Endothelial cell of umbilical vein (primary cell): ENCODE results near the gene HTR2B. TPM values are rescaled to one million over a fixed set of nuclear protein-coding genes. Genes with fewer than 3 reads are reported as not detected.

Source experiments
- BruUV-seq: library from RNA; stranded (reverse); fragments of 400-500 nt; replicated peaks from 2 replicates; lab custom pipeline; 2021; lab: Mats Ljungman, UMichigan
- CTCF ChIA-PET: fragments of 300-600, 350-600 bp; sonication (Branson Sonifier 250); formaldehyde crosslinking; loops from one replicate; lab custom pipeline; 2021; ENCODE audit warnings: antibody characterized with exemption, inconsistent platforms; lab: Charles Lee
- POLR2A ChIA-PET: fragments of 300-600, 350-600 bp; sonication (Branson Sonifier 250); formaldehyde crosslinking; loops from one replicate; lab custom pipeline; 2021; ENCODE audit warnings: antibody characterized with exemption, inconsistent platforms; lab: Charles Lee
- DNase-seq: peaks from one replicate; pipeline ENCODE4 v3.0.0-alpha.2; 2011; ENCODE audit warnings: low read depth, low spot score
- FAIRE-seq: peaks from 2 replicates; lab custom pipeline; 2011; peaks lifted over from hg19 to GRCh38; lab: Jason Lieb, UNC
- H2AFZ ChIP-seq: 2 replicates; pipeline ENCODE4 v1.6.0; 2012; ENCODE audit warnings: low read depth, low read length, control low read depth, inconsistent platforms
- H3K27ac ChIP-seq: 2 replicates; pipeline ENCODE4 v1.5.1; 2011; ENCODE audit warnings: low read depth, mild to moderate bottlenecking, control low read depth, low read length, moderate library complexity; ENCODE audit not compliant: insufficient read depth
- H3K27me3 ChIP-seq, 2 experiments: 2 replicates each; pipeline versions ENCODE4 v1.6.0 to v1.6.1; 2011; ENCODE audit warnings: low read length in 2 of 2, mixed read lengths in 1 of 2; ENCODE audit not compliant: control insufficient read depth in 2 of 2, insufficient read depth in 2 of 2
- H3K36me3 ChIP-seq, 2 experiments: 2 replicates in 1 of 2; 3 replicates in 1 of 2; pipeline ENCODE4 v1.5.1; 2011; ENCODE audit warnings: low read length in 2 of 2, mild to moderate bottlenecking in 1 of 2, moderate library complexity in 1 of 2; ENCODE audit not compliant: control insufficient read depth in 2 of 2, insufficient read depth in 2 of 2; ENCODE audit errors: extremely low read depth in 1 of 2
- H3K4me1 ChIP-seq: 3 replicates; pipeline ENCODE4 v1.5.1; 2011; ENCODE audit warnings: mild to moderate bottlenecking, low read length; ENCODE audit not compliant: control insufficient read depth, insufficient read depth; ENCODE audit errors: extremely low read depth
- H3K4me2 ChIP-seq: 2 replicates; pipeline ENCODE4 v1.6.1; 2011; ENCODE audit warnings: low read length, control low read depth, mixed read lengths; ENCODE audit not compliant: insufficient read depth
- H3K4me3 ChIP-seq, 3 experiments: fragments of 200-600 bp in 1 of 3; sonication (generic), shearing (Covaris generic) in 1 of 3; replicated peaks in 1 of 3; 2 replicates each; pipeline ENCODE4 v1.5.1; 2011 to 2016; ENCODE audit warnings: control low read depth in 3 of 3, low read length in 3 of 3, mild to moderate bottlenecking in 2 of 3, inconsistent platforms in 1 of 3, low read depth in 1 of 3, moderate library complexity in 1 of 3; ENCODE audit not compliant: insufficient read depth in 1 of 3
- H3K79me2 ChIP-seq: 2 replicates; pipeline ENCODE4 v1.6.0; 2012; ENCODE audit warnings: low read length, inconsistent platforms; ENCODE audit not compliant: control insufficient read depth, insufficient read depth
- H3K9ac ChIP-seq: replicated peaks from 2 replicates; pipeline ENCODE3; 2011; ENCODE audit warnings: low read length, control low read depth; ENCODE audit not compliant: insufficient read depth; ENCODE audit errors: extremely low read depth
- H3K9me1 ChIP-seq: replicated peaks from 3 replicates; pipeline ENCODE4 v1.6.0; 2011; ENCODE audit warnings: mild to moderate bottlenecking, low read length; ENCODE audit not compliant: control insufficient read depth, insufficient read depth; ENCODE audit errors: extremely low read depth
- H3K9me3 ChIP-seq: replicated peaks from 2 replicates; pipeline ENCODE4 v1.5.1; 2012; ENCODE audit warnings: low read length, inconsistent platforms; ENCODE audit not compliant: control insufficient read depth, insufficient read depth
- H4K20me1 ChIP-seq: replicated peaks from 2 replicates; pipeline ENCODE3; 2011; ENCODE audit warnings: mild to moderate bottlenecking, low read length; ENCODE audit not compliant: control insufficient read depth, insufficient read depth; ENCODE audit errors: extremely low read depth
- EZH2 ChIP-seq: IDR thresholded peaks from 2 replicates; pipeline ENCODE4 v1.6.1; 2012; ENCODE audit warnings: borderline replicate concordance, low read depth, mild to moderate bottlenecking, moderate library complexity, low read length, inconsistent platforms; ENCODE audit not compliant: severe bottlenecking
- FOS ChIP-seq: IDR thresholded peaks from 2 replicates; pipeline ENCODE4 v1.6.1; 2011; ENCODE audit warnings: mild to moderate bottlenecking, low read length, moderate library complexity, borderline replicate concordance; ENCODE audit not compliant: insufficient read depth
- GATA2 ChIP-seq: IDR thresholded peaks from 2 replicates; pipeline ENCODE4 v1.7.0; 2011; ENCODE audit warnings: low read depth, mild to moderate bottlenecking, moderate library complexity, mixed read lengths, low read length; ENCODE audit not compliant: insufficient read length, insufficient read depth
- JUN ChIP-seq: IDR thresholded peaks from 2 replicates; pipeline ENCODE4 v1.6.1; 2011; ENCODE audit warnings: borderline replicate concordance, low read depth; ENCODE audit not compliant: insufficient read length, insufficient read depth
- MYC ChIP-seq: IDR thresholded peaks from one replicate; pipeline ENCODE4 v1.6.1; 2011; ENCODE audit warnings: mild to moderate bottlenecking, low read depth, low read length
- POLR2A ChIP-seq: IDR thresholded peaks from 2 replicates; pipeline ENCODE4 v1.6.1; 2012; ENCODE audit warnings: low read depth, mild to moderate bottlenecking, control low read depth, low read length
- POLR2AphosphoS5 ChIP-seq: IDR thresholded peaks from 2 replicates; pipeline ENCODE4 v1.6.1; 2012; ENCODE audit warnings: low read depth, mild to moderate bottlenecking, control low read depth, low read length, moderate library complexity; ENCODE audit not compliant: insufficient read depth
- dilution Hi-C: fragments of 300-500 bp; cut with MboI; formaldehyde crosslinking; loops from one replicate; pipeline ENCODE4 v1.15.0; 2019; ENCODE audit warnings: low sequenced_read_pairs; ENCODE audit not compliant: extremely low pct_ligation_motif_present
- intact Hi-C: fragments of 100-400 bp; cut with micrococcal nuclease; formaldehyde crosslinking; loops from one replicate; pipeline ENCODE4 v1.10.0; 2022
- polyA plus RNA-seq, 4 experiments: library from polyadenylated mRNA; depleted of rRNA in 3 of 4; stranded (reverse) in 3 of 4; unstranded in 1 of 4; fragments of >200 nt; gene quantifications; 2 replicates each; pipeline versions ENCODE4 v1.2.1 to v1.2.3, GENCODE V29; 2011 to 2012; ENCODE audit warnings: missing spikeins in 1 of 4
- total RNA-seq: library from RNA; stranded (reverse); gene quantifications from 2 replicates; pipeline ENCODE4 v1.2.3, GENCODE V29; 2021
- TF ChIP-seq, protein P1 (sequence below): IDR thresholded peaks from 2 replicates; pipeline ENCODE4 v1.6.1; 2011; ENCODE audit not compliant: insufficient read depth, insufficient read length
- TF ChIP-seq, protein P2 (sequence below), 2 donors: IDR thresholded peaks; 1 replicate in 1 of 2; 2 replicates in 1 of 2; pipeline ENCODE4 v1.5.1; 2011; ENCODE audit warnings: low read length in 2 of 2, mild to moderate bottlenecking in 2 of 2, moderate library complexity in 2 of 2, control low read depth in 1 of 2, inconsistent platforms in 1 of 2, low read depth in 1 of 2; ENCODE audit not compliant: insufficient read depth in 1 of 2; ENCODE audit errors: extremely low read depth in 1 of 2

HTR2B gene
- total and polyA plus RNA-seq, 2 donors (not counting 3 experiments of a cell fraction or from before 2014, with no cell fraction given): 0.88 to 0.93 TPM

DNA sequence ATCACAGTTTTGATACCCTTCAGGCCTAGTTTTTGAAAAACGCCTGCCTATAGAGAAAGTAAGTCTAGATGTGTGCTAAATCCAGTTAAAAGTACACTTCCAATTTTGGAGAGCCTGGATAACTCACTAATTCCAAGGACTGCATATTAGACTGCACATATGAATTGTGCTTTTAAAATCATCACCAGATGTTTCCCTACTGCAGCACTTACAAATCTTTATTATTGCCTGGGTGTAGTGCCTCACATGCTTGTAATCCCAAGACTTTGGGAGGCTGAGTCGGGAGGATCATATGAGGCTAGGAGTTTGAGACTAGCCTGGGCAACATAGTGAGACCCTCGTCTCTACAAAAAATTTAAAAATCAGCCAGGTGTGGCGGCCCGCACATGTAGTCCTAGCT lies 35.9 kb upstream of the HTR2B start:
- Histone ChIP-seq H3K9me3 (no peaks in the 10 kb centered on the region), H3K9ac (no peak overlapping the region), H4K20me1 (no peaks in the 10 kb centered on the region), H3K27ac (peak overlapping the region; percentile 86), H3K79me2 (no peaks in the 10 kb centered on the region), H2AFZ (no peak overlapping the region), H3K27me3 (no peaks in the 10 kb centered on the region), H3K9me1 (no peaks in the 10 kb centered on the region), H3K36me3 (peaks cover 3 to 5% of the 10 kb centered on the region in 2 experiments), H3K4me1 (peaks cover 38% of the 10 kb centered on the region), H3K4me3 (no peak overlapping the region), H3K4me2 (peak overlapping the region; percentile 22)
- TF ChIP-seq JUN (no peak), FOS (no peak)
- ChIA-PET POLR2A (no interaction called here), CTCF (interaction anchor here (1.2 to 4.2 kb wide), 4 partner anchors 25 to 57 kb away, joined by 3 to 20 read pairs (median 4); partner anchors contain the start of gene HTR2B)
- intact Hi-C loops: no loop called here
- dilution Hi-C loops: no loop called here
- no peak for FAIRE-seq
- no peak for DNase-seq
- no TSS peak for BruUV-seq

DNA sequence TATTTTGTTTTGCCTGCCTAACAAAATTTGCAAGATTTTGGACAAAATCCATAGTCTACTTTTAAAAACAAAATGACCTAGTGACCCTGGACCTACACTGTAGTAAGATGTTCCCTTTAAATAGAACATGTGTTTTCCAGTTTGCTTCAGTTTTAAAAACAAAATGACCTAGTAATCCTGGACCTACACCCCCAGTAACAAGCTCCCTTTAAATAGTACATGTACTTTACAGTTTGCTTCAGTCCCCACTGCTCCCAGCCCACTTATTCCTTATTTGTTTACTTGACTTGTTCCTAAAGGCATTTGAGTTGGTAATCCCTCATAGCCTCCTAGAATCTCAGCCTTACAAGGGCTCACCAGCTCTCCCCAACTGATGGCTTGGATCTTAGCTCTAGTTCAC lies 34.5 kb upstream of the HTR2B start:
- Histone ChIP-seq H4K20me1 (no peaks in the 10 kb centered on the region), H3K9me1 (no peaks in the 10 kb centered on the region), H3K4me2 (no peak overlapping the region), H3K27me3 (no peaks in the 10 kb centered on the region), H2AFZ (no peak overlapping the region), H3K9me3 (no peaks in the 10 kb centered on the region), H3K4me3 (no peak overlapping the region), H3K9ac (no peak overlapping the region), H3K4me1 (peaks cover 38% of the 10 kb centered on the region), H3K36me3 (peaks cover 2 to 6% of the 10 kb centered on the region in 2 experiments), H3K79me2 (no peaks in the 10 kb centered on the region), H3K27ac (no peak overlapping the region)
- TF ChIP-seq POLR2AphosphoS5: no peak
- TF ChIP-seq MYC: no peak
- TF ChIP-seq, protein P1, sequence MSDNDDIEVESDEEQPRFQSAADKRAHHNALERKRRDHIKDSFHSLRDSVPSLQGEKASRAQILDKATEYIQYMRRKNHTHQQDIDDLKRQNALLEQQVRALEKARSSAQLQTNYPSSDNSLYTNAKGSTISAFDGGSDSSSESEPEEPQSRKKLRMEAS: no peak
- no peak for TF ChIP-seq EZH2
- TF ChIP-seq POLR2A: no peak
- no peak for TF ChIP-seq FOS
- TF ChIP-seq JUN: no peak
- TF ChIP-seq, protein P2, sequence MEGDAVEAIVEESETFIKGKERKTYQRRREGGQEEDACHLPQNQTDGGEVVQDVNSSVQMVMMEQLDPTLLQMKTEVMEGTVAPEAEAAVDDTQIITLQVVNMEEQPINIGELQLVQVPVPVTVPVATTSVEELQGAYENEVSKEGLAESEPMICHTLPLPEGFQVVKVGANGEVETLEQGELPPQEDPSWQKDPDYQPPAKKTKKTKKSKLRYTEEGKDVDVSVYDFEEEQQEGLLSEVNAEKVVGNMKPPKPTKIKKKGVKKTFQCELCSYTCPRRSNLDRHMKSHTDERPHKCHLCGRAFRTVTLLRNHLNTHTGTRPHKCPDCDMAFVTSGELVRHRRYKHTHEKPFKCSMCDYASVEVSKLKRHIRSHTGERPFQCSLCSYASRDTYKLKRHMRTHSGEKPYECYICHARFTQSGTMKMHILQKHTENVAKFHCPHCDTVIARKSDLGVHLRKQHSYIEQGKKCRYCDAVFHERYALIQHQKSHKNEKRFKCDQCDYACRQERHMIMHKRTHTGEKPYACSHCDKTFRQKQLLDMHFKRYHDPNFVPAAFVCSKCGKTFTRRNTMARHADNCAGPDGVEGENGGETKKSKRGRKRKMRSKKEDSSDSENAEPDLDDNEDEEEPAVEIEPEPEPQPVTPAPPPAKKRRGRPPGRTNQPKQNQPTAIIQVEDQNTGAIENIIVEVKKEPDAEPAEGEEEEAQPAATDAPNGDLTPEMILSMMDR (IDR thresholded peaks at IDR 0.05; ENCODE audit: extremely low read depth in 1 of 2, insufficient read depth in 1 of 2, low read depth in 1 of 2, low read length in 2 of 2): no peak
- no peak for TF ChIP-seq GATA2
- CTCF ChIA-PET: interaction anchor here (0.7 to 4.2 kb wide), 8 partner anchors 8 to 55 kb away, joined by 3 to 20 read pairs (median 4); no protein-coding TSS in a partner anchor
- POLR2A ChIA-PET: no interaction called here
- no TSS peak for BruUV-seq
- DNase-seq: no peak
- intact Hi-C loops (no loop called here), dilution Hi-C loops (no loop called here)
- FAIRE-seq: no peak
